ENCODE measurements around the gene ARHGAP30.

Gene ARHGAP30

DNA sequence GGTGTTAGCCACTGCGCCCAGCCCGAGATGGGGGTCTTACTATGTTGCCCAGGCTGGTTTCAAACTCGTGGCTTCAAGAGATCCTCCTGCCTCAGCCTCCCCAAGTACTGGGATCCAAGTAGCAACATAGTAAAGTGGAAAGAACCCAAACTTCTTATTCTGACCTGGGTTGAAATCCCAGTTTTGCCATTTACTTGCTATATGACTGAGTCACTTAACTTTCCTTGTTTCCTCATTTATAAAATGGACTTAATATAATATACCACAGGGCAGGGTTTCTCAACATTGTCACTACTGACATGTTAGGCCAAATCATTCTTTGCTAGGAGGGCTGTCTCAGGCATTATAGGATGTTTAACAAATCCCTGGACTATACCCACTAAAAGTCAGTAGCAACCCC, 41.4 kb upstream of the ARHGAP30 start:
- TF ChIP-seq, protein P1, sequence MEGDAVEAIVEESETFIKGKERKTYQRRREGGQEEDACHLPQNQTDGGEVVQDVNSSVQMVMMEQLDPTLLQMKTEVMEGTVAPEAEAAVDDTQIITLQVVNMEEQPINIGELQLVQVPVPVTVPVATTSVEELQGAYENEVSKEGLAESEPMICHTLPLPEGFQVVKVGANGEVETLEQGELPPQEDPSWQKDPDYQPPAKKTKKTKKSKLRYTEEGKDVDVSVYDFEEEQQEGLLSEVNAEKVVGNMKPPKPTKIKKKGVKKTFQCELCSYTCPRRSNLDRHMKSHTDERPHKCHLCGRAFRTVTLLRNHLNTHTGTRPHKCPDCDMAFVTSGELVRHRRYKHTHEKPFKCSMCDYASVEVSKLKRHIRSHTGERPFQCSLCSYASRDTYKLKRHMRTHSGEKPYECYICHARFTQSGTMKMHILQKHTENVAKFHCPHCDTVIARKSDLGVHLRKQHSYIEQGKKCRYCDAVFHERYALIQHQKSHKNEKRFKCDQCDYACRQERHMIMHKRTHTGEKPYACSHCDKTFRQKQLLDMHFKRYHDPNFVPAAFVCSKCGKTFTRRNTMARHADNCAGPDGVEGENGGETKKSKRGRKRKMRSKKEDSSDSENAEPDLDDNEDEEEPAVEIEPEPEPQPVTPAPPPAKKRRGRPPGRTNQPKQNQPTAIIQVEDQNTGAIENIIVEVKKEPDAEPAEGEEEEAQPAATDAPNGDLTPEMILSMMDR (IDR thresholded peaks at IDR 0.05; ENCODE audit: extremely low read depth, insufficient read depth, missing control alignments): no peak
- in situ Hi-C loops (cut with MboI; ENCODE audit: low pct_unique_long_range_greater_than_20kb, low sequenced_read_pairs, unreplicated experiment): no loop called here
- DNase-seq (ENCODE audit: low spot score): no peak

DNA sequence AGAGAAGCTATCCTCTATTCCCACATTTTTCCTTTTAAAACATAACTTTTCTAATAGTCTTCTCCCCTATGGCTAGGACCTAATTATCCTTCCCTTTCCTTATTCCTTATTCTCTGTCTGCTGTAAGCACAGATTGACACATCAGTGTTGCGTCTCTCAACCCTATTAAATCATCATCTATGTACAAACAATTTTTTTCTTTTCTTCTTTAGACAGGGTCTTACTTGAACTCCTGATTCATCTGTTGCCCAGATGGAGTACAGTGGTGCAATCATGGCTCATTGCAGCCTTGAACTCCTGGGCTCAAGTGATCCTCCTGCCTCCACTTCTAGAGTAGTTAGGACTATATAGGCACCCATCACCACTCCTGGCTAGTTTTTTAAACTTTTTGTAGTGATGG, 36.7 kb upstream of the ARHGAP30 start:
- no peak for DNase-seq (ENCODE audit: low spot score)
- TF ChIP-seq, protein P1 (IDR thresholded peaks at IDR 0.05; ENCODE audit: extremely low read depth, insufficient read depth, missing control alignments): no peak
- in situ Hi-C loops (cut with MboI; ENCODE audit: low pct_unique_long_range_greater_than_20kb, low sequenced_read_pairs, unreplicated experiment): no loop called here

DNA sequence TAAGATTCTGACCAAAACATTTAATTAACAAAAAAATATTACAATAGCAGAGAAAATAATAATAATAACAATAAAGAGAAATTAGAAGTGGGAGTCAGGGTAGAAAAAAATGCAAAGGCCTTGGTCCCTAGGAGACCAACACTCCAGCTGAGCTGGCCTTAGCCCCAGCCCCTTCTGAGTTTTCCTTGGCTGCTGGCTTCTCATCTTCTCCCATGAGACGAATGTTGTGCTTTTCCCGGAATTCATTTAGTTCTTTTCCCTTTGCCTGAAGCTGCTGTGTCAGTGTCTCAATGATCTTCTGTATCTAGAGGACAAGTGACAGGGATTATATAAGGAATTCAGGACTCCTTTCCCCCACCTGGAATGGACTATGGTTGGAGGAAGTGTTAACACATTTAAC, 30.9 kb upstream of the ARHGAP30 start:
- in situ Hi-C loops (cut with MboI; ENCODE audit: low pct_unique_long_range_greater_than_20kb, low sequenced_read_pairs, unreplicated experiment): no loop called here
- TF ChIP-seq, protein P1 (IDR thresholded peaks at IDR 0.05; ENCODE audit: extremely low read depth, insufficient read depth, missing control alignments): no peak
- DNase-seq (ENCODE audit: low spot score): no peak

DNA sequence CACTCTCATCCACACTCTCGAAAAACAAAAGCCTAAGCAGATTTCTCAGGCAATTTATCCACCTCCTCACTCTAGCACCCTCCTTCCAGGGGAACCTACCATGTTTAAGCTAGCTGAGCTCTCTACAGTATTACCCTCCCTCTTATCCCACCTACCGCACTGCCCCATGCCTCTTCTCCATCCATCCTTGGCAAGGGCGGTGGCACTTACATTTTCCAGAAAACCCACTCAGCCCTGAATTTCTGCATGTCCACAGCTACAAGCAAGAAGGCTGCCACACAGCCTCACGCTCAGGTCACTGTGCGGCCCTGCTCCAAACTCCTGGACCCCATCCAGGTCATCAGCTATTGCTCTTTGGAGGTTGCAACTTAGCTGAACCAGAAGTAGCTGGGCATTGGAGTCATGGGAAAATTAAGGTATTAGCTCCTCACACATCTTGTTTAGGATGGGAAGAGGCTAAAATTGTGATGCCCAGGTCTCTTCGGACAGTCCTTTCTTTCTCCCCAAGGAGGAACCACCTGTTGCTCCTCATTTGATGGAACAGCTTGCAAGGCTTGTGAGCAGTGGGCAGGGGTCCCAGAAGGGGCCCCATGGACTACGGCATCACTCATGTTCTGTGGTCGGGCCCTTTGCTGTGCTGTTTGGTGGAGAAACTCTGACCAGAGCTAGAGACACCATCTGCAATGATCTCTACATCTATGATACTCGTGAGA, 29.6 kb upstream of the ARHGAP30 start:
- TF ChIP-seq, protein P1 (IDR thresholded peaks at IDR 0.05; ENCODE audit: extremely low read depth, insufficient read depth, missing control alignments): no peak
- no peak for DNase-seq (ENCODE audit: low spot score)
- in situ Hi-C loops (cut with MboI; ENCODE audit: low pct_unique_long_range_greater_than_20kb, low sequenced_read_pairs, unreplicated experiment): no loop called here

DNA sequence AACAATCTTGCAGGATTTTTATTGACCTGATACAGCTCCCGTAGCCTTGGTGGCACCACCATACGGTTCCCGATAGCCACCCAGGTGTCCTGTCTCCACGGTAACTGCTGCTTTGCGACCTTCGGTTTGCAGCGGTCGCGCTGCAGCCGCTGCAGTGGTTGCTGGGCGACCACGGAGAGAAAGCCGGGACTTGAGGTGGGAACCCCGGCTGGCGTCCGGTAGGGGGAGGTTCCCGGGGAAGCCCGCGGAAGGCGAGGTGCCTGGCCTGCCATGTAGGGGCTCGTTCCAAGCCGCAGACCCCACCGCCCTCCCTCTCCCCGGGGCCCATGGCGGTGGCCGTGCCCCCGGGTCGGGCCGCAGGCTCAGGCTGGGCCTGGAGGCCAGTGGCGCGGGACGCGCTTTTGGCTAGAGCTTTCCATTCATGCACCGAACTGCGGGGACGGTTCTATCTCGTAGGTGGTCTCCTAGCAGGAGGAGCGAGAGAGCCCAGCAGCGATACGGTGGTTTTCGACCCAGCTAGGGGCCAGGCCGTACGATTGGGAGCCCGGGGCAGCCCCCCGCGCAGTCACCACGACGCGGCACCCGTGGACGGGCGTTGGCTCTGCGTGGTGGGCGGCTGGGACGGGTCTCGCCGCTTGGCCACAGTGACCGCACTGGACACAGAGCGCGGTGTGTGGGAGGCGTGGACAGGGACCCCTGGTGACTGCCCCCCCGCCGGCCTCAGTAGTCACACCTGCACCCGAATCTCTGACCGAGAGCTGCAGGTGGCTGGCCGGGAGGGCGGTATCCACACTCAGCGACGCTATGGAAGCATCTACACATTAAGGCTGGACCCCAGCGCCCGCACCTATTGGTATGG, 28.7 kb upstream of the ARHGAP30 start, which contains the start of gene KLHDC9:
TSS of gene KLHDC9 (plus strand) at position 152 of the 859 bp plus-strand sequence. CDS start at position 327, 175 bp downstream.
- peak; percentile 97 for DNase-seq (ENCODE audit: low spot score)
- in situ Hi-C loops (cut with MboI; ENCODE audit: low pct_unique_long_range_greater_than_20kb, low sequenced_read_pairs, unreplicated experiment): no loop called here
- TF ChIP-seq, protein P1 (IDR thresholded peaks at IDR 0.05; ENCODE audit: extremely low read depth, insufficient read depth, missing control alignments): peak; percentile 4

DNA sequence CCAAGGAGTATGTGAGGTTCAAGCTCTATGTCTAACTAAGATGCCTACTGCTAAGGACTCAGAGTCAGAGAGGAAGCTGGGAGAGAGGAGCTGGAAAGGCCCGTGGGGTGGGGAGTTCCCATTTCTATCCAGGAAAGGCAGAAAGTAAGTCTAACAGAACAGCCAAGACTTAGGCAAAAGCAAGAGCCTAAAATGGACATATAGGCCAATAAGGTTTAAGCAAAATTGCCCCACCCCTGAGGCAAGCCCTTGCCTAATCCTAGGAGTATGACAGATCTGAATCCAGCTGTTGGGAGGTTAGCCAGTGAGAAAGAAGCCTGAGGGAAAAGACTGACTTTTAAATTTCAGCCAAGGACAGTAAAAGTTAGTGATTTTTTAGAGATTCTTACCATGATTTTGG, 26.8 kb upstream of the ARHGAP30 start:
- TF ChIP-seq, protein P1 (IDR thresholded peaks at IDR 0.05; ENCODE audit: extremely low read depth, insufficient read depth, missing control alignments): no peak
- in situ Hi-C loops (cut with MboI; ENCODE audit: low pct_unique_long_range_greater_than_20kb, low sequenced_read_pairs, unreplicated experiment): no loop called here
- no peak for DNase-seq (ENCODE audit: low spot score)

Measured in GM13977 (cell line).